ENCODE measurements around the gene CFAP91.

DNA sequence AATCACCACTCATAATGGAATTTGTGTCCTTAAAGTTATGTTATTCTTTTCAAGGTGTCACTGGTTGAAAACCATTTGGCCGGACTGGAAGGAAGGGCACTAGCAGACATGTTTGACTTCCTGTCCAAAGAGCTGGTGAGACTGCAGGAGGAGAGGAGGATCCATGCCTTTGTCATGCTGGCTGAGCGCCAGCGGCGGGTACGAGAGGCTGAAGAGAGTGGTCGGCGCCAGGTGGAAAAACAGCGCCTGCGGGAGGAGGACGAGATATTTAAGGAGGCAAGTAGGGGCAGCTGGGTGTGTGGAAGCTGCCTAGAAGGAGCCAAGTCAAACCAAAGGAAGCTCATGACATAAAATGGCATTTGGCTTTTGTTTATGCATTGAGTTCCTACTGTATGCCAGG, 41.1 kb downstream of the CFAP91 start:
- TF ChIP-seq CTCF (conservative IDR thresholded peaks at IDR 0.05; ENCODE audit: low read depth in 2 of 2), result no peak
- no peak for TF ChIP-seq EZH2 (IDR thresholded peaks at IDR 0.05; ENCODE audit: low read depth, unreplicated experiment)
- TF ChIP-seq JUNB (IDR thresholded peaks at IDR 0.05; ENCODE audit: unreplicated experiment), result no peak
- TF ChIP-seq POLR2AphosphoS5 (IDR thresholded peaks at IDR 0.05; ENCODE audit: low read depth), result no peak
- TF ChIP-seq ETS1 (IDR thresholded peaks at IDR 0.05), result no peak
- no peak for TF ChIP-seq ZNF331 (CRISPR knock-in tag; IDR thresholded peaks at IDR 0.05; ENCODE audit: low read depth)
- TF ChIP-seq EZH2phosphoT487 (IDR thresholded peaks at IDR 0.05; ENCODE audit: unreplicated experiment), result no peak

Measured in GM23338 (cell line).